Measurements from ENCODE around the gene COL28A1. TPM values are rescaled to one million over a fixed set of nuclear protein-coding genes. Genes with fewer than 3 reads are reported as not detected.

Gene COL28A1
- total RNA-seq, 1 experiment from 2014 or later, result 0.17 TPM

DNA sequence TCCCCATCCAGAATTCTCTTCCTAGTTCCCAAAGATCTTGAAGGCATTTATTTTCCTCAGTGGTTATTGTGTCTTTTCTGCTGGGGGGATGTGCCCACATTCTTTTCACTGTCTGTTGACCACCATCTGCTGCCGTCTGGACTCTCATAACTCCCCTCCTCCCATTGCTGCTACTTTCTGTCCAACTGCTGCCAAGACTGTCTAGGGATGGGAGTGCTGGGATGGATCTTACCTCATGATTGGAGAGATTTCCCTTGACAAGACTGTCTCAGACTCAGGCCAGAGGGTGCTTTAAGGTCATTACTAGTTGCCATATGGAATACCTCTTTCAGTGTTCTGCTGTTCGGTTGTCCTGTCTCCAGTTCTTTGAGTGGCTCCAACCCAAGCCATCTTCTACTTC is 211.8 kb downstream of the COL28A1 start:
- no peak overlapping the region for H3K4me3 ChIP-seq (ENCODE audit: insufficient read depth, low read depth, low read length)

DNA sequence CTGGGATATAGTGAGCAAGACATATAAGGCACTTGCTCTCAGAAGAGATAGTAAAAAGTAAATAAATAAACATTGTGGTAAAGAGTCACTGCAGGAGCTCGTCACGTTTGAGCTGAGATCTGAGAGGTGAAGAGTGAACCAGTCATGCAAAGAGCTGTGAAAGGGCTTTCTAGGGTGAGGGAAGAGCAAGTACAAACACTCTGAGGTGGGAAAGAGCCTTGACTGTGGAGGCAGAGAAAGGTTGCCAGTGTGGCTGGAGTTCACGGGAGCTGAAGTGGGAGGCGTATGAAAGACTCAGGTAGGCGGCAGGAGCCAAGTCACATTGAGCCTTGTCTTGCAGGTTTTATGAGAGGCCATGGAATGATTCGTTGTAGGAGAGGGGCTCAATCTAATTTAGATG is 212.3 kb downstream of the COL28A1 start:
- no peak for DNase-seq
- H3K27me3 ChIP-seq (ENCODE audit: control insufficient read depth, insufficient read depth, low read length), result no peaks in the 10 kb centered on the region
- no peaks in the 10 kb centered on the region for H3K36me3 ChIP-seq (replicated peaks; ENCODE audit: control insufficient read depth, insufficient read depth, low read length)
- no peak overlapping the region for H3K4me3 ChIP-seq (ENCODE audit: insufficient read depth, low read depth, low read length)

More for the DNA sequence above, 211.8 kb downstream of the COL28A1 start:
- Histone ChIP-seq H3K36me3 (replicated peaks; ENCODE audit: control insufficient read depth, insufficient read depth, low read length) (no peaks in the 10 kb centered on the region), H3K27me3 (ENCODE audit: control insufficient read depth, insufficient read depth, low read length) (no peaks in the 10 kb centered on the region)
- no peak for DNase-seq

DNA sequence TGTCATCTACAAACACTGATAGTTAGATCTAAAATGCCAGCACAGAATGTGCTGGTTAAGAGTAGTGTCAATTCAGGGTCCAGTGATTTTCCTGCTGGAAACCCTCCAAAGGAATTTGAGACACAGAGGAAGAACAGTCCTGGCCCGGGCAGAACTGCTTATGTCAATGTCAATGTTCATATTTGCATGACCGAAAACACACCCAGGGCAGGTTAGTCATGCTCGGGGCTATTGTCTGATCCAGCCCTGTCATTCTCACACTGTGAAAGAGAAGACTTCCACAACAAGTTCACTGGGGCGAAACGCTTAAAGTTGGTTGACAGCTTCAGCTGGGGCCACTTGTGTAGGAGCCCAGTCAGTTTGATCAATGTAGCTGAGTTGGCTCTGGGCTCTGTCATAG is 214.0 kb downstream of the COL28A1 start:
- H3K36me3 ChIP-seq (replicated peaks; ENCODE audit: control insufficient read depth, insufficient read depth, low read length), result no peaks in the 10 kb centered on the region
- no peaks in the 10 kb centered on the region for H3K27me3 ChIP-seq (ENCODE audit: control insufficient read depth, insufficient read depth, low read length)
- DNase-seq, result no peak
- H3K4me3 ChIP-seq (ENCODE audit: insufficient read depth, low read depth, low read length), result no peak overlapping the region

DNA sequence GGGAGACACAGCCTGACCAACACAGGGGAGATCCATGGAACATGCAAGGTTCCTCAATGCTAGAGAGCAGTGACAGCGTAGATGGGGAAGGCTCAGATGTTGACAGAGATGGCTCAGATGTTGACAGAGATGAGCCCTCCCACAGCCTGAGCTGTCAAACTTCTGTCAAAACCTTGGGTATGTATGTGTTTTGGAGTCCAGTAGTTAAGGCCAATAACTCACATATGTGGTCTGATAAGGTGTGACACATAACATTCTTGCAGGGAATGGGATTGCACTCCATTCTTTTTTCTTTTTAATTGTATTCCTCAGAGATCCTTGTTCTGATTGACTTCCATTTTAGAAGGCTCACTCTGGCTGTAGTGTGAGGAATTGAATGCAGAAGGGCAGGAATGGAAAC is 217.1 kb downstream of the COL28A1 start:
- Histone ChIP-seq H3K36me3 (replicated peaks; ENCODE audit: control insufficient read depth, insufficient read depth, low read length) (no peaks in the 10 kb centered on the region), H3K27me3 (ENCODE audit: control insufficient read depth, insufficient read depth, low read length) (no peaks in the 10 kb centered on the region), H3K4me3 (ENCODE audit: insufficient read depth, low read depth, low read length) (no peak overlapping the region)
- DNase-seq, result no peak

DNA sequence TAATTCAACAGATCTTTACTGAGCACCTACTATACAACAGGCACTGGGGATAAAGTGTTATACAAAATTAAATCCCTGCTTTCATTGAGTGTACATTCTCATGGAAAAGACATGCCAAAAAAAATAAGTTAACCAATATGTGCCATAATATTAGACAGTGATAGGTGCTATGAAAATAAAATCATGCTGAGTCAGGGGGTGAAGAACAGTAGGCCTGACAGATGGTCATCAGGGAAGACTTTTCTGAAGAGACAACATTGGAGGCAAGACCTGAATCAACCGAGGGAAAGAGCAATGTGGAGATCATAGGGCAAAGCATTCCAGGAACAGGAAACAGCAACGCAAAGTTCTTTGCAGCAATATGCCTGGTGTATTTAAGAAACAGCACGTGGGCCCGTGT is 217.8 kb downstream of the COL28A1 start:
- Histone ChIP-seq H3K4me3 (ENCODE audit: insufficient read depth, low read depth, low read length) (no peak overlapping the region), H3K27me3 (ENCODE audit: control insufficient read depth, insufficient read depth, low read length) (no peaks in the 10 kb centered on the region), H3K36me3 (replicated peaks; ENCODE audit: control insufficient read depth, insufficient read depth, low read length) (no peaks in the 10 kb centered on the region)
- no peak for DNase-seq

DNA sequence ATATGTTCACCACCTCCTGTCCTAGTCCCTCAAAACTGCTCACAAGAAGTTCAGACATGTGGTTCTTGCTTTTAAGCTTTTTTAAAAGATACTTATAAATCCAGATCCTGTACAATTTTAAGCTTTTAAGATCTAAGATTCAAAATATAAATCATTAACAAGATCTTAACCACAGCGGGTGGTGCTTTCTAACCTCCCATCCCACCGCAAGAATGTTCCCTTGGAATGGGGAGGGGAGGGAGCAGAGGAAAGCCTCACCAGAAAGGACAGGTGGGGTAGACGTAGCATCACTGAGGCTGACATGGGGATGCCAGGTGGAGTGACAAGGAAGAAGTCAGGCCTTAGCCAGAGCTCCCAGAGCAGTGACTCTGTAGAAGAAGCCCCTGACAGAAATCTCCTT is 219.8 kb downstream of the COL28A1 start:
- no peak for DNase-seq
- H3K4me3 ChIP-seq (ENCODE audit: insufficient read depth, low read depth, low read length), result no peak overlapping the region
- H3K36me3 ChIP-seq (replicated peaks; ENCODE audit: control insufficient read depth, insufficient read depth, low read length), result no peaks in the 10 kb centered on the region
- no peaks in the 10 kb centered on the region for H3K27me3 ChIP-seq (ENCODE audit: control insufficient read depth, insufficient read depth, low read length)

DNA sequence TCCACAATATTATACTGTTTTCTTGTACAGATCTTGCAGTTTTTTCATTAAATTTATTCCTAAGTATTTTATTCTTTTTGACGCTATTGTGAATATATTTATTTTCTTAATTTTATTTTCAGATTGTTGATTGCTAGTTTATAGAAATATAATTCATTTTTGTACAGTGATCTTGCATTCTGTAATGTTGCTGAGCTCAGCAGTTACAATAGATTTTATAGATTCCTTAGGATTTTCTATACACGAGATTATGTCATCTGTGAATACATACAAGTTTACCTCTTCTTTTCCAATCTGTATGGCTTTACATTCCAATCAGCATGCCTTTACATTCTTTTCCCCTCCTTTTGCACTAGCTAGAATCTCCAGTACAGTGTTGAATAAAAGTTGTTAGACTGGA is 223.3 kb downstream of the COL28A1 start:
- Histone ChIP-seq H3K4me3 (ENCODE audit: insufficient read depth, low read depth, low read length) (no peak overlapping the region), H3K36me3 (replicated peaks; ENCODE audit: control insufficient read depth, insufficient read depth, low read length) (no peaks in the 10 kb centered on the region), H3K27me3 (ENCODE audit: control insufficient read depth, insufficient read depth, low read length) (no peaks in the 10 kb centered on the region)
- DNase-seq, result no peak

DNA sequence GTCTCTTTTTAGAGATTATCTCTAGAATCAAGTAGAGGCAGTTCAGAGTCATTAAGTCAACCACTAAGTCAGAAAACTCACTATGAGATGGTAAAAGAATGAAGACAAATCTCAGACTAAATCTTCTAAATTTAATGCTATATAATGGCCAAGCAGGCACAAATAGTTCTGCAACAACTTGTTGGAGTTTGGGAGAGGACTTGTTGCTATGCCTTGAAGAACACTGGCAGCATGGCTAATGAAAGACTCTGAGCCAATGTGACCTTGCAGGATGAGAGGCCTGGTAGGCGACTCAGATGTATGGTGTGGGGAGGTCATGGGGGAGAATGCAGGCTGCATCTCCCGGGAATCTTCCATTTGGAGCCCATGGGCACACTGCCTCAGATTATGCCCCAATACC is 224.7 kb downstream of the COL28A1 start:
- H3K4me3 ChIP-seq (ENCODE audit: insufficient read depth, low read depth, low read length), result no peak overlapping the region
- no peaks in the 10 kb centered on the region for H3K36me3 ChIP-seq (replicated peaks; ENCODE audit: control insufficient read depth, insufficient read depth, low read length)
- no peak for DNase-seq
- no peaks in the 10 kb centered on the region for H3K27me3 ChIP-seq (ENCODE audit: control insufficient read depth, insufficient read depth, low read length)

DNA sequence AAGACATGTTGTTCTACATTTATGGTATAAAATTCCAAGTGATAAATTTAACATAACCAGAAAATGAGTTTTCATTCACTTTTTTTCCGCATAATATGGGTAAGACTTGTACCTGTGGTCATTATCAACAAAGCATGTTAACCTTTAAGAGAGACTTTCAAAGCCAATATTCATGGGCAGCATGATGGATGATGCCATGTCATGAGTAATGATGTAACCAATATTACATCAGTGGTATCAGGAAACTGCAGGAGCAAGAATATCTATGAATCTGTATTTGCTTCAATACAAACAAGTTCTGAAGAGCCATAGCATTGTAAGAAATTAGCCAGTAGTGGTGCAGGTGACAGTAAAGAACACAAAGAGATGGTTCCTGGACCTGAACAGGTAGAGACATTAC is 226.5 kb downstream of the COL28A1 start:
- Histone ChIP-seq H3K27me3 (ENCODE audit: control insufficient read depth, insufficient read depth, low read length) (no peaks in the 10 kb centered on the region), H3K4me3 (ENCODE audit: insufficient read depth, low read depth, low read length) (no peak overlapping the region), H3K36me3 (replicated peaks; ENCODE audit: control insufficient read depth, insufficient read depth, low read length) (no peaks in the 10 kb centered on the region)
- no peak for DNase-seq

Other genes starting within 250 kb of the COL28A1 start
- gene MIOS, start 31.0 kb upstream of the COL28A1 start, total RNA-seq (2014; rRNA removed; shearing (Covaris generic)), result 51.4 and 53.9 TPM in 2 replicates
- gene UMAD1, start 104.9 kb upstream of the COL28A1 start, total RNA-seq (2014; rRNA removed; shearing (Covaris generic)), result 13.4 and 15.0 TPM in 2 replicates
- gene RPA3, start 182.7 kb upstream of the COL28A1 start, total RNA-seq (2014; rRNA removed; shearing (Covaris generic)), result 58.1 and 59.9 TPM in 2 replicates